Stimulated activated CD4-positive, alpha-beta T cell treated with anti-CD3 and anti-CD28 coated beads, TNF-alpha, amount 100 ng/mL, for 4 hours (primary cell): ENCODE results near the gene TNNI3K.
"Not testable (repeated sequence)": the region's sequence is repeated elsewhere in the genome, so short reads cannot be mapped to it uniquely, and the experiment has no call there.

Source experiments
- DNase-seq, 3 experiments: peaks; one replicate each; pipeline ENCODE4 v3.0.0-alpha.2; 2020; ENCODE audit warnings: low read depth in 3 of 3

The TNNI3K gene, protein sequence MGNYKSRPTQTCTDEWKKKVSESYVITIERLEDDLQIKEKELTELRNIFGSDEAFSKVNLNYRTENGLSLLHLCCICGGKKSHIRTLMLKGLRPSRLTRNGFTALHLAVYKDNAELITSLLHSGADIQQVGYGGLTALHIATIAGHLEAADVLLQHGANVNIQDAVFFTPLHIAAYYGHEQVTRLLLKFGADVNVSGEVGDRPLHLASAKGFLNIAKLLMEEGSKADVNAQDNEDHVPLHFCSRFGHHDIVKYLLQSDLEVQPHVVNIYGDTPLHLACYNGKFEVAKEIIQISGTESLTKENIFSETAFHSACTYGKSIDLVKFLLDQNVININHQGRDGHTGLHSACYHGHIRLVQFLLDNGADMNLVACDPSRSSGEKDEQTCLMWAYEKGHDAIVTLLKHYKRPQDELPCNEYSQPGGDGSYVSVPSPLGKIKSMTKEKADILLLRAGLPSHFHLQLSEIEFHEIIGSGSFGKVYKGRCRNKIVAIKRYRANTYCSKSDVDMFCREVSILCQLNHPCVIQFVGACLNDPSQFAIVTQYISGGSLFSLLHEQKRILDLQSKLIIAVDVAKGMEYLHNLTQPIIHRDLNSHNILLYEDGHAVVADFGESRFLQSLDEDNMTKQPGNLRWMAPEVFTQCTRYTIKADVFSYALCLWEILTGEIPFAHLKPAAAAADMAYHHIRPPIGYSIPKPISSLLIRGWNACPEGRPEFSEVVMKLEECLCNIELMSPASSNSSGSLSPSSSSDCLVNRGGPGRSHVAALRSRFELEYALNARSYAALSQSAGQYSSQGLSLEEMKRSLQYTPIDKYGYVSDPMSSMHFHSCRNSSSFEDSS

DNA sequence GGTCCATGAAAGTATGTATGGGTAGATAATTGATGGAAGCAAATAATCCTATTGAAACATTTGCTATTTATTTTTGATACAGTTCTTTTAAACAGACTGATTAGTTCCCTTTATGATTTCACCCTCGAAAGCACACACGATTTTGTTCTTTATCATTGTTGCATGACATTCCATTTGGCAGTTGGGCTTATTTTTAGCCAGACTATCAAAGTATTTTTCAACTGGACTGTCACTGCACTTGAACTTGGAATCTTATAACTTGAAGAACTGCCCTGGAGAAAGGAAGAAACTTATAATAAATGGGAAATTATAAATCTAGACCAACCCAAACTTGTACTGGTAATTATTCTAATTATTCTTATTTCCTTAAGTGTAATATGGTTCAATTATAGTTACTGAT is at the start of gene TNNI3K:
TSS of gene TNNI3K (plus strand) at position 235 of the 400 bp plus-strand sequence. CDS start at position 300, 65 bp downstream.
- DNase-seq: no peak

DNA sequence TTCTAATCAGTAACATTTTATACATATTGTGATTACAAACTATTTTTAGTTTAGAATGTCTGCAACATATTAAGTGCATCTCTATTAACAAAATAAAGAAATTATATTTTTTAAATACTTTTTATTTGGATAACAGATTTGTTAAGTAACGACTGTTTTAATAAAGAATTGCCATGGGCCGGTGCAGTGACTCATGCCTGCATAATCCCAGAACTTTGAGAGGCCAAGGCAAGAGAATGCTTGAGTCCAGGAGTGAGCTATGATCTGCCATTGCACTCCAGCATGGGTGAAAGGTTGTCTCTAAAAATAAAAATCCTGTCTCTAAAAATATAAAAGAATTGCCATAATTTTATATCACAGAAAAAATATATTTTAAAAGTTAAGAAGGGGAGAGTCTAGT is 41.3 kb upstream of the TNNI3K start:
- no peak for DNase-seq

DNA sequence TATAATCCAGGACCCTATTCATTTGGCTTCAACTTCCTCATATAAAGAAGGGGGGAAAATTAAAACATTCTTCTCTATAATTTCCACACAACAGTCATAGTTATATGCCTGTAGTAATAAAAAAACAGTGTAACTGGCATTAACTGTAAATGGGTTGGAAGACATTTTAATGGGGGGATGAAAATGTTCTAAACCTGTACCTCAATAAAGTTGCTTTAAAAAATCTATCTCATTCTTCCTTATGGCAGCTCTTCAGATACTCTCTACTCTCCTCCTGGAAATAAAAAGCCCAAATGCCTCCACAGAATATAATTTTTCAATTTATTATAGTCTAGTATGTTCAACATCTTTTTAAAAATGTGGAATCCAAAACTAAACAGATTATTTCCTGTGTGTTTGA is 39.8 kb upstream of the TNNI3K start:
- DNase-seq: no peak

DNA sequence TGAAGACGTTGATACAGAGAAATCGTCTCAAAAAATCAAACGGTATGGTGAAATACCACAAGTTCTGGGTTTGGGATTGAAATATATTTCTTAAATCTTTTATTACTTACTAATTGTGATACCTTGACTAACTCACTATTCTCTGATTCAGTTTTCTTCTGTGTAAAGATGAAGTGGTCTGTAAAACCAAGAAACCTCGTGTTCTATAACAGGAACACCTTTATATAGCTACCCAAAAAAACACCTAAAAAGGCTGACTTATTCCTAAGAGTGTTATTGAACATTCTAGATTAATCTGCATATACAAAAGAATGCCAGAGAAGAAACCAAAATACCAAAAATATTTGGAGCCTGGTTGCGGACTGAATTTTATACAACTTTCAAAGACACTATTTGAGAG is 37.9 kb upstream of the TNNI3K start:
- no peak for DNase-seq

DNA sequence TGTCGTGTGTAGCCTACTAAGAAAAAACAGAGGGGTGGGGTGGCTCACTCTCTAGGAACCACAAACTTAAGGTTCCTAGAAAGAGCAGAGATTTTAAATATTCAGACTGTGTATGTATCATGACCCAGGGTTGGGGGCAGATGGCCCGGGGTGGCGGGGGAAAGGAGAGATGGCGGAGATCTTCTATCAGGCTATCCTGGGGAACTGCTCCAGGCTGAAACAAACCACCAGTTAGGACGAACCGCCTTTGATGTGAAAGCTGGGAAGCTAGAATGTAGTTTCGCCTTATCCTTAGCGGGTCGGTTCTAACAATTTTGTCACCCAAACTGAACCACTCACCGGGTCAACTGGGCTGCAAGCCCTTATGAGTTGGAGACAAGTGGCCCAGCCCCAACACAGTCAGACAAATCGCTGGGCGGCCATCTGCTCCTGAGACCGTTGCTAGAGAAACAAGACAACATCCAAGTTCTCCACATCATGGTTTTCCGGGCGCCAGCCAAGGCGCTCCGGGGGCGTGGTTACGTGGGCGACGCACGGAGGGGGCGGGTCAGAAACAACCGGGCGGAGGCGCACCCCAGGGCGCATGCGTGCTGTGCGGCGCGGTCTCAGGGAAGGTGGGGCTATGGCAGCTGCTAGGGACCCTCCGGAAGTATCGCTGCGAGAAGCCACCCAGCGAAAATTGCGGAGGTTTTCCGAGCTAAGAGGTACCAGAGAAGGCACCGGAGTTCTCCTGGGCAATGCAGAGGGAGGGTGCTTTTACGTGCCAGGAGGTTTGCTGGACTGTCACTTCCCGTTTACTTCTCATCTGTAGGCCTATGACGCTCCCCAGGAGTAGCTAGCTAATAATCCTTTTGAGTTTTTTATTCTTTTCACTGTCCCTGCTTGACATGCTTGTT is 37.3 kb upstream of the TNNI3K start, which contains the start of the genes FPGT and LRRIQ3:
TSS of gene FPGT (plus strand) at position 586 of the 896 bp plus-strand sequence. CDS start at position 623, 37 bp downstream.
TSS of gene LRRIQ3 (minus strand) at position 520 of the 896 bp plus-strand sequence. CDS start 14,492 bp downstream, outside the sequence.
- DNase-seq: peak; percentile 90 to 96 (median 94)

DNA sequence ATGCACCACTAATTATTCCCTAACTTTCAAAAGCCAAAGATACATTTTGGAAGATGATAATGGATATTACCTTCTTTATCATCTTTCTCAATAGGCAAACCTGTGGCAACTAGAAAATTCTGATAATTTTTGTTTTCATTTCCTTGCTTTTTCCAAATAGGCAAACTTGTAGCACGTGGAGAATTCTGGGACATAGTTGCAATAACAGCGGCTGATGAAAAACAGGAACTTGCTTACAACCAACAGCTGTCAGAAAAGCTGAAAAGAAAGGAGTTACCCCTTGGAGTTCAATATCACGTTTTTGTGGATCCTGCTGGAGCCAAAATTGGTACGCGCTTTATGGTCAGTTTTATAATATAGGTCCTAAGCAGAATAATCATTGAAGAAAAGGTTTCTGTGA is 35.7 kb upstream of the TNNI3K start:
- DNase-seq: no peak

DNA sequence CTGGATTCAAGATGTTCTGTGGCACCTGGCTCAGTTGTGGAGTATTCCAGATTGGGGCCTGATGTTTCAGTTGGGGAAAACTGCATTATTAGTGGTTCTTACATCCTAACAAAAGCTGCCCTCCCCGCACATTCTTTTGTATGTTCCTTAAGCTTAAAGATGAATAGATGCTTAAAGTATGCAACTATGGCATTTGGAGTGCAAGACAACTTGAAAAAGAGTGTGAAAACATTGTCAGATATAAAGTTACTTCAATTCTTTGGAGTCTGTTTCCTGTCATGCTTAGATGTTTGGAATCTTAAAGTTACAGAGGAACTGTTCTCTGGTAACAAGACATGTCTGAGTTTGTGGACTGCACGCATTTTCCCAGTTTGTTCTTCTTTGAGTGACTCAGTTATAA is 29.9 kb upstream of the TNNI3K start:
- DNase-seq: no peak

DNA sequence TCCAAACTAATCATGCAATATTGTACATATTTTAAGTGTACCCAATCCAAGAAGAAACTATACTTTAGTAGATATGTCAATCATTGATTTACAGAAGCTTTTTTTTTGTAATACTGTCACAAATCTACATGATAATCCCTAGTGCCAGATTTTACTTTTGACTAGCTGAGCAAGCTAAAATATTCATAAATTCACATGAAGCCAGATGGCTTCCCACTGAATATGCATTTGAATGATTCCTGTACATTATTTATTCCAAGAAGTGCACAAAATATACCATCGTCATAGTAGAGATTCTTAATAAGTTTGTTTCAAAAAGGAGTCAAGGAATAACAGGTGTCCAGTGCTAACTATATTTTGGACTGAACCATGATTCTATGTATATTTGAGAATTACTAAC is 20.0 kb upstream of the TNNI3K start:
- DNase-seq: no peak

DNA sequence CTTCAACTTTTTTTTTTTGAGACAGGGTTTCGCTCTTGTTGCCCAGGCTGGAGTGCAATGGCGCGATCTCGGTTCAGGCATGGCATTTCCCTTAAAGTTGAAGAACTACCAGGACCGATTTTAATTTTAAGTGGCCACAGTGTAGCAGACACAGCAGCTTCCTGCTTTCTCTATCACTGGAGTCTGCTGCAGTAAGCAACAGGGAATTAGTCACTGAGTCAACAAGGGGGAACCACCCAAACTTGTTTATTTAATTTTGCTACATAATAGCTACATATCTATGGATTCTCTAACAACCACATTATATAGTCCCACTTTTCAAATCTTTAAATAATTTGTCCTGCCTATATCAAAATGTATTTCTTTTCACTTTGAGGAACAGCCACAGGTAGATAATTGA is 12.5 kb upstream of the TNNI3K start:
- DNase-seq: no peak

DNA sequence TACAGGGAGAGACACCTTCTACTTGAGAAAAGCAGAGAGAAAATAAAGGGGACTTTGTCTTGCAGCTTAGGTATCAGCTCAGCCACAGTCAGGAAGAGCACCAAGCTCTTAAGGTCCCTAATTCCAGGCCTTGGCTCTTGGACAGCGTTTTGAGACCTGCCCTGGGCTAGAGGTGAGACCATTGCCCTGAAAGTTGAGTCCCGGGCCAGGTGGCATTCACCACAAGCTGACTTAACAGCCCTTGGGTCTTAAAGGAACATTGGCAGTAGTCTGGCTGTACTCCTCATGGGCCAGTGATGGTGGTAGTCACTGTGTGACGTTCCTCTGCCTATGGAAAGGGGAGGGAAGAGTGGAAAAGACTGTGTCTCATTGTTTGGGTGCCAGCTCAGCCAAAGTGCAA is 11.7 kb upstream of the TNNI3K start:
- no peak for DNase-seq

DNA sequence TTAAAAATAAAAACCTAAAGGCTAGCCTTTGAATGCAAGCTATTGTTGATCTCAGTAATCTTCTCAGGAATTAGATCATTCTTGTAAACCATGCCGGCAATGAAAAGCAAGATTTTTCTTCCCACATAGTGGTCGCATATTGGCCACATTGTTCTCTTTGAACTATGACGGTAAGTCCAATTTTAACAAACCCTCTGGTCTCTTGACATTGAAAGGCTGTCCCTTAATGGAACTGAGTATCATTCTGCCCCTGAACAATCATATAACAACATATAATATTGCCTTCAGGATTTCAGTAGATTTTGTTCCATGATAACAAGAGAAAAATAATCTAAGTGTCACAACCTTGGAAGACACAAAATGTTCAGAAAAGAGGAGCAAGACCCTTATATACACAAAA is 1.3 kb downstream of the TNNI3K start:
- no peak for DNase-seq

DNA sequence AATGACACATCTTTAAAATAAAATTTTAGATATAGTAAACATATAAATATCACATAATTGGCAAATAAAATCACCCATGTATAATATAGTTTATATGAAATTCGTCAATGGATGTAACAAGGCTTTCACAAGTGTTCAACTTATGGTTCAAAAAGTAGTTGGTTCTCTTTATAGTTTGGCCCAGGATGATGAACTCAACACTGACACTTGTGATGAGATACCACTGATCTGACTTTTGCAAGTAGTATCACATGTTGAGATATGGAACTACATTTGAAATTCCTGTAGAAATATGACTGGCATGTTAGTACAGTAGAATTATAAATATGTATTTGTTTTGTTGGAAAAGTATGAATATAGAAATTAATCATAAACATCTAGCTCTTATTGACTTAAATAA is 1.8 kb downstream of the TNNI3K start:
- DNase-seq: no peak

DNA sequence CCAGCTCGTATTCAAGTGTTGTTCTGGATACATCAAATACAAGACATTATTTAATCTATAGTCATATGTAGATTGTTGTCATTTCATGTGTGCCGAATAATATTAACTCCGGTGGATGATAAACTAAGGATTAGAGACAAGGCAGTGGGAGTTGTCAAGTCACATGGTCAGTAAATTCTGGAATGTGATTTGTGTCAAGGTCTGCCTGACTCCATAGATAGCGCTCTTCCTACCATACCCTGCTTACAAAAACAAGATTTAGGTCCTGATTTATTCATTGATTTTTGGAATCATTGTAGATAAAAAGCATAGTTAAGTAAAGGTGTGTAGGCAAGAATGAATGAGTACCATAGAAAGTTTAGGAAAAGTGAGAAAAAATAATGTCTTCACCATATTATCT is 2.6 kb downstream of the TNNI3K start:
- no peak for DNase-seq

DNA sequence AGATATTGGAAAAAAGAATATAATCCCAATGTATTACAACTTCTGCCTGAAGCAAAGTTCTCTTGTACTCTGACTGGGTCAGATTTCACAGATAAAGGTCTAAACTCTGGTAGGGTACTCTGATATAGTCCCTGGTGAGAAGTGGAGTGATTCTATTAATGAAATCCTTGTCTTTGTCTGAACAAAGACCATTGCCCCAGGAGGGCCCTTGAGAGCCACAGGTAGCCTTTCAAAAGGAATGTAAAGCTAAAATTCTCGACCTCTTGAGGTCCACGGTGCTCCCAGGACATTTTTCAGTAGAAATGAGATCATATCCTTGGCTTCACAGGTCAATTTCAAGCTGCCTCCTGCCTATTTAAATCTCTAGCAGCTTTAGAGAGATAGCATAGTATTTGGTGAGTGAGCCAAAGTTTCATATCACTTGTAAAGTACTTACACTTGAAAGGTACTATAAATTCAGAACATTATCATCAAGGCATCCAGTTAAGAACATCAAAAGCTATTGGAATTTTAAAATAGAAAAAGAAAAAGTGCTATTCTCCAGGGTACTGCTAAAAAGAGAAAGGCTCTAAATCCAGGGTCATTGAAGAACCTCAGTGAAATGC is 10.1 kb downstream of the TNNI3K start:
- DNase-seq: no peak

DNA sequence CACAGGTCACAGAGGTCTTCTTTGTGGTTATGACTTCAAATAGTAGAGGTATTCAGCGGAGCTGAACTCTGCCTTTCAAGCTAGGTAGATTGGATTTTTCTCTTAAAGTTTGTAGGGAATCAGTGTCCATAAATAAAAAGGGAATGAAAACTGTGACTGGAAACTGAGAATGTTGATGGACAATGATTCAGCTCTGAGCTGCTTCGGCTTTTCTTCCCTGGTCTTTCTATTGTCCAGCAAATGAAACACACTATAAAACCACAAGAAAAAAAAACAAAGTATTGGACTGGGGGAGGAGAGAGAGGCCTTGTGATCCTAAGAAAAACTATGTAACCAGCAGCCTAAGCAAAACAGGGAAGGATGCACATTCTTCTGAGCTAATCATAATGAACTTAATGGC is 11.1 kb downstream of the TNNI3K start:
- DNase-seq: no peak

DNA sequence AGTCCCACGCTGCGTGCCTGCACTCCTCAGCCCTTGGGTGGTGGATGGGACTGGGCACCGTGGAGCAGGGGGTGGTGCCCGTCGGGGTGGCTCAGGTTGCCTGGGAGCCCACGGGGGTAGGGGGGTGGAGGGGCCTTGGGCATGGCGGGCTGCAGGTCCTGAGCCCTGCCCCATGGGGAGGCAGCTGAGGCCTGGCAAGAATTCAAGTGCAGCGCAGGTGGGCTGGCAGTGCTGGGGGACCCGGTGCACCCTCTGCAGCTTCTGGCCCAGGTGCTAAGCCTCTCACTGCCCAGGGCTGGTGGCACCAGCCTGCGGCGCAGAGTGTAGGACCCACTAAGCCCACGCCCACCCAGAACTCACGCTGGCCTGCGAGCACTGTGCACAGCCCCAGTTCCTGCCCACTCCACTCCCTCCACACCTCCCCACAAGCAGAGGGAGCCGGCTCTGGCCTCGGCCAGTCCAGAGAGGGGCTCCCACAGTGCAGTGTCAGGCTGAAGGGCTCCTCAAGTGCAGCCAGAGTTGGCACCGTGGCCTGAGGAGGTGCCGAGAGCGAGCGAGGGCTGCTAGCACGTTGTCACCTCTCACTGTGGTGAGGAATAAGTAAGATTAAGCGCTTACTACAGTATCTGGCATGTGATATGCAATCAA is 12.8 kb downstream of the TNNI3K start:
- DNase-seq: no peak

DNA sequence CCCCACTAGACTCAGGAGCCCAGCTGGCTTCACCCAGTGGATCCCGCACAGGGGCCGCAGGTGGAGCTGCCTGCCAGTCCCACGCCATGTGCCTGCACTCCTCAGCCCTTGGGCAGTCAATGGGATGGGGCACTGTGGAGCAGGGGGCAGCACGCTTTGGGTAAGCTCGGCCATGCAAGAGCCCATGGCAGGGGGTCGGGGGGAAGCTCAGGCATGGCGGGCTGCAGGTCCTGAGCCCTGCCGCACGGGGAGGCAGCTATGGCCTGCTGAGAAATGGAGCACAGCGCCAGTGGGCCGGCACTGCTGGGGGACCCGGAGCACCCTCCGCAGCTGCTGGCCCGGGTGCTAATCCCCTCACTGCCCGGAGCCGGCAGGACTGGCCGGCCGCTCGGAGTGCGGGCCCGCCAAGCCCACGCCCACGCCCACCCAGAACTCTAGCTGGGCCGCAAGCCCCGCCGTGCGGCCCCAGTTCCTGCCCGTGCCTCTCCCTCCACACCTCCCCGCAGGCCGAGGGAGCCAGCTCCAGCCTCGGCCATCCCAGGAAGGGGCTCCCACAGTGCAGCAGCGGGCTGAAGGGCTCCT is 18.1 kb downstream of the TNNI3K start:
- not testable (repeated sequence) for DNase-seq

DNA sequence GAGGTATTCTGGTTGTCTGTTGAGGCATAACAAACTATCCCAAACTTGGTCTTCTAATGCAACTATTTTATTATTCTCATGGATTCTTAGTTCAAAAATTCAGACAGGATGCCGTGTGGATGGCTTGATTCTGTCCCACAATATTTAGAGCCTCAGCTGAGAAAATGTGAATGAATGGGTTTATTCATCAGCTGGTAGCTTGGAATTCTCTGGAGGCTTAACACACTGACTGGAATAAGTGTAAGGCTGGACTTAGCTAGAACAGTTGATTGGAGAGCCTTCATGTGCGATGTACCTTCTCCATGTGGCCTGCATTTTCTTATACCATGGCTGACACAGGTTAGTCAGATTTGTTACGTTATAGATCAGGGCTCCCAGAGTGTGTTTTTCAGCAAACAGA is 30.8 kb downstream of the TNNI3K start:
- DNase-seq: no peak

DNA sequence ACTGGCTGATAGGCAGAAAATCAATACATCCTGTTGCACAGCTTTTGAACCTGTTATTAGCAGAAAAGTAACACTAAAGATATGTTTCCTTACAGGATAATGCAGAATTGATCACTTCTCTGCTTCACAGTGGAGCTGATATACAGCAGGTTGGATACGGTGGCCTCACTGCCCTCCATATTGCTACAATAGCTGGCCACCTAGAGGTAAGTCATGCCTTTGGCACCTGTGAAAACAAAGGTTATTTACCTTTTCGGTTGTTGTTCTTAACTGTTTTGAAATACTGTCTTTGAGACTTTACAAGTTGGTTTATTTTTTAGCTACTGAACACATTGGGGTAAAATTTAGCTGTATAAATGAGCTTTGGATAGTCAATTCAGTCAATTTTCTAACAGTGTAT is 36.3 kb downstream of the TNNI3K start:
- DNase-seq: no peak

DNA sequence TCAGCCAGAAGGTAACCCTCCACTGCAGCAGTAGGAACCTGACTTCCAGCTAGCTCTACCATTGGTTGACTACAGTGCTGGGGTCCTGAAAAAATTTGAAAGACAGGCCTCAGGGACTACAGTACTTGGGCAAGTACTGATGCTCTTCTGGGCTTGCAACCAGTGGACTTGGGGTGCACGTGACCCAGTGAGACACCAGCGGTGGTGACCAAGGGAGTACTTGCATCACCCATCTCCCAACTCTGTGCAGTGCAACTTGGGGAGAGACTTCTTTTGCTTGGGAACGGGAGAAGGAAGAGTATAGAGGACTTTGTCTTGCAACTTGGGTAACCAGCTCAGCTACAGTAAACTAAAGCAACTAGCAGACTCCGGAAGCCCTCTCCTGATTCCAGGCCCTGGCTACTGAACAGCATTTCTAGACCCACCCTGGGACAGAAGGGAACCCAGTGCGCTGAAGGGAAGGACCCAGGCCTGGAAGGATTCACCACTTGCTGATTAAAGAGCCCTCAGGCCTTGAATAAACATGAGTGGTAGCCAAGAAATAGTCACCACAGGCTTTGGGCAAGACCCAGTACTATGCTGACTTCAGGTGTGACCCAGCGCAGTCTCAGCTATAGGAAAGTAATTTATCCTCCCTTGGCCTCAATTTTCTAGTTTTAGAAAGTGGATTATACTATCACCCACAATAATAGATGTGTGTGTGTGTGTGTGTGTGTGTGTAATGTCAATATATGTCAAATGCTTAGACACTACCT is 45.6 kb downstream of the TNNI3K start:
- no peak for DNase-seq
